GM19043 (cell line): ENCODE measurements around the gene UBALD2.
"Not testable (repeated sequence)": the region's sequence is repeated elsewhere in the genome, so short reads cannot be mapped to it uniquely, and the experiment has no call there.

ENCODE experiments used
- ATAC-seq: cut with Tn5 transposase; IDR thresholded peaks from one replicate; pipeline ENCODE4 v1.9.1; 2021; ENCODE audit warnings: low read depth; ENCODE audit not compliant: unreplicated experiment

Gene UBALD2

GRCh38 chr17:76262732-76263344, 2.3 kb upstream of the UBALD2 start:
- no peak for ATAC-seq

GRCh38 chr17:76263896-76264295, 1.3 kb upstream of the UBALD2 start:
- ATAC-seq, result no peak

- no peak for ATAC-seq
Measured at GRCh38 chr17:76264425-76264754, 758 bp upstream of the UBALD2 start.

- no peak for ATAC-seq
Measured at GRCh38 chr17:76265624-76266243, 586 bp downstream of the UBALD2 start.

- ATAC-seq, result no peak
Measured at GRCh38 chr17:76266244-76266938, 1.2 kb downstream of the UBALD2 start.

- ATAC-seq, result no peak
Measured at GRCh38 chr17:76267051-76267576, 2.0 kb downstream of the UBALD2 start.

- ATAC-seq, result not testable (repeated sequence)
Measured at GRCh38 chr17:76267581-76268001, 2.4 kb downstream of the UBALD2 start.

- no peak for ATAC-seq
Measured at GRCh38 chr17:76268015-76268749, 3.0 kb downstream of the UBALD2 start.

GRCh38 chr17:76268991-76269981, 4.1 kb downstream of the UBALD2 start:
- ATAC-seq, result no peak

- ATAC-seq, result no peak
Measured at GRCh38 chr17:76270127-76270592, 5.0 kb downstream of the UBALD2 start.

GRCh38 chr17:76270770-76271668, 5.9 kb downstream of the UBALD2 start:
- no peak for ATAC-seq

GRCh38 chr17:76271669-76272540, 6.8 kb downstream of the UBALD2 start:
- ATAC-seq, result peak; percentile 39

- ATAC-seq, result peak; percentile 23
Measured at GRCh38 chr17:76272541-76273444, 7.6 kb downstream of the UBALD2 start.

GRCh38 chr17:76273445-76274111, 8.4 kb downstream of the UBALD2 start:
- no peak for ATAC-seq

- no peak for ATAC-seq
Measured at GRCh38 chr17:76274112-76274956, 9.2 kb downstream of the UBALD2 start.
